NCI-H1436 (cell line): ENCODE measurements around the gene EPC2.
"Not testable (repeated sequence)": the region's sequence is repeated elsewhere in the genome, so short reads cannot be mapped to it uniquely, and the experiment has no call there.

Experiments
- DNase-seq: peaks from one replicate; lab custom pipeline; 2025; lab: John Stamatoyannopoulos, UW

EPC2 gene

GRCh38 chr2:148721991-148722777, 77.6 kb downstream of the EPC2 start:
- DNase-seq: no peak

DNA sequence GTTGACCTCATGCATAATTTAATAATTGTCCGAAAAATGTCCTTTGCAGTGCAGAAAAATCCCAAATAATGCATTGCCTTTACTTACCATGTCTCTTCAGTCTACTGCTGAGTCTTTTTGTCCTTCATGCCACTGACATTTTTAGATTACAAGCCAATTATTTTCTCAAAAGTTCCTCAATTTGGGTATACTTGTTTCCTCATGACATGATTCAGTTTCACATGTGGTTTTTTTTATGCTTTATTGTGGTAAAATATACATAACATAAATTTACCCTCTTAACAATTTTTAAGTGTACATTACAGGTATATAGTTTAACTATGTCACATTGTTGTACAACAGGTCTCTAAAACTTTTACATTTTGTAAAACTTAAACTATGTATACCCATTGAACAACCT, 81.0 kb downstream of the EPC2 start:
- DNase-seq: no peak

GRCh38 chr2:148726228-148726627, 81.7 kb downstream of the EPC2 start:
- no peak for DNase-seq

DNA sequence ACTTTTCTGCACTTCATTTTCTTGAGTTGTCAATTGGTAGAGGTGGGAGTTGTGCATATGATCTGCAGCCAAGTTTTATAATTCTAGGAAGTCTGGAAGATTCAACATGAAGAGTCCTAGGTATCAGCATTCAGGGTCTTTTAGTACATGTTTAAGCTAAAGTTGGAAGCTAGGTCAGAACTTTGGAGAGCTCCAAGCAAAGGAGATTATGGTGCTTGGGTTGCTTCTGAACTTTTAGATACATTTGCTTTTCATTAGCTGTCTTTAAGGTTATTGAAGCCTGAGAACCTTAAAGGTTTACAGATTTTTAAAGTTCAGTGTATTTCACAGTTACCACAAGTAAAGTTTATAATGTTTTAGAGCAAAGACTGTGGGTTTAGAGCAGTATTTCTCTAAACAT, 85.5 kb downstream of the EPC2 start:
- no peak for DNase-seq

DNA sequence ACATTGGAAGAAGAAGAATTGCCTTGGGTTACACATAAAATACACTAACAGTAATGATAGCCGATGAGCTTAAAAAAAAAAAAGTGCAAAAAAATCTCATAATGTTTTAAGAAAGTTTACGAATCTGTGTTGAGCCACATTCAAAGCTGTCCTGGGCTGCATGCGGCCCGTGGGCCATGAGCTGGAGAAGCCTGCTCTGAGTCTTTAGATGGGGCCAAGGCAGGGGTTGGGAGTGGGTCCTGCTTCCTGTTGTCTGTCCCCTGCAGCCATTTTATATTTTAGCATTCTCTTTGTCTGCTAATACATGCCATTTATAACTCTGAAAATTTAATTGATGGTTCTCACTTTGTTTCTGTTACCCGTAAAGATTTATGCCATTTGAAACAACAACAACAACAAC, 93.2 kb downstream of the EPC2 start:
- no peak for DNase-seq

DNA sequence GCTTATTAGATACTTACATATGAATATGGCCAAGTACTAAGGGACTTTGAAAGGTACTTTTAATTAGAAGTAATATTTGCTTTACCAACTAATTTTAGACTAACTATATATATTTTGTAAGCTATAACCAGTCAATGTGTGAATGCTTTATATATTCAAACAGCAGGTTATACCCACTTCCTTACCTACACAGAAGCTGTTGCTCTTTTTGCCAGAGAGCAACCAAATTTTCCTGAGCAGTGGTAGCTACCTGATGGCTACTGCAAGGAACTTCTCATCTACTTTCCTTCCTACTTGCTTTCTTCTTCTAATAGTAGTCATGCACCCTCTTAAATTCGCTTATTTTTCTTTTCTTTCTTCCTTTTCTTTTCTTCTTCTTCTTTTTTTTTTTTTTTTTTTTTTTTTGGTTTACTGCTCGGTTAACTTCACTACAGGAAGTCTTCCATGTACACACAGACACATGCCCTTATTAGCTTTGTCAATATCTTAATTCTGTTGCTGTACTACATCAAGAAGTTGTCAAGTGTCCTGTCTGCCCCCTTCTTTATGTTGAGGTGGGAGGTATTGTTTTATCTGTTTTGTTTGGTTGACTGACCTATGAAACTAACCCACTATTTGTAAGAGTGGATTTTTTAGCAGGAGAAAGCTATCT, 95.0 kb downstream of the EPC2 start:
- no peak for DNase-seq

- no peak for DNase-seq
These were observed 97.8 kb downstream of the EPC2 start for GRCh38 chr2:148742373-148742772.

DNA sequence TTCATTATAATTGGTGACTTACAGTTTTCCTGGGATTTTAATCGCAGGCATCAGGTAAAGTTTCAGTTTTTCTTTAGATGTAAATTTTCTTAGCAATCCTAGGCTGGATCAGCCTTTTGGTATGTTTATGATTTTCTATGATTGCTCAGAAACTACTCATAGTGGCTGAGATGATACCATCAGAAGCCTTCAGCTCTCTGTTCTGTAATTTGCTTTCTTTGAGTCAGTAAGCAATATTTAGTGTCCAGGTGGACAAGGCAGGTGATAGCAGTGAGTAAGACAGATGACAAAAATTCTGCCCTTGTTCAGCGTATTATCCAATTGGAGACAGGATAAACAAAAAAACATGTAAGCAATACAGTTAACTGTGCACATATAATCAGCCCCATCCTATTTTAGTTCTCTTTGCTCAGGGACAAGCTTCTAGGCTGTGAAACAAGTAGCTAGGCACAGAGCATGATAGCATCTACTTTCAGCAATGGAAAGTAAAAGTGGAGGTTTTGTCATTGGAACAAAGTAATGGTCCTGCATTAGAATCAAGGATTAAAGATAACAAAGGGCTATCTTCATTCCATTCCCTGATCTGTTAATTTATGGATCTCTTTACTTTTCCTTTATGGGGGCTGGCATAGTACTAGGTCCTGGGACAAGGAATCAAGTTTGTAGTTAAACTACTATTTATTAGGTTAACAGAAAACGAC, 100.8 kb downstream of the EPC2 start:
- DNase-seq: no peak

GRCh38 chr2:148746973-148747372, 102.4 kb downstream of the EPC2 start:
- no peak for DNase-seq

DNA sequence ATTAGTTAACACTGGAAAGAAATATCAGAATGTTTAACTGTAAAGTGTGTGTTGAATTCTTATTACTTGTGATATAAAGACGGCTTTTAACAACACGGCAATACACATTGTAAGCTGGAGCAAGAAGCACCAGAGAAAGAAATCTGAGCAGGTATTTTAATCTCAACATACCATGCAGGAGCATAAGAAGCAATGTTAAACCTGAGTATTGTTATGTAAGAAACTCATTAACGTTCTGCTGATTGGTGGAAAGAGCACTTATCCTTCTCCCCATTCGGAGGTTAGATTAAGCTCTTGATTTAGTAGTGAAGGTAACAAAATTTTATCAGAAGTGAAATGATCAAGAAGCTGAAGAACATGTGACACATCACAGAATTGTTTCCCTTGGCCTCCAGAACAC, 107.4 kb downstream of the EPC2 start:
- DNase-seq: no peak

DNA sequence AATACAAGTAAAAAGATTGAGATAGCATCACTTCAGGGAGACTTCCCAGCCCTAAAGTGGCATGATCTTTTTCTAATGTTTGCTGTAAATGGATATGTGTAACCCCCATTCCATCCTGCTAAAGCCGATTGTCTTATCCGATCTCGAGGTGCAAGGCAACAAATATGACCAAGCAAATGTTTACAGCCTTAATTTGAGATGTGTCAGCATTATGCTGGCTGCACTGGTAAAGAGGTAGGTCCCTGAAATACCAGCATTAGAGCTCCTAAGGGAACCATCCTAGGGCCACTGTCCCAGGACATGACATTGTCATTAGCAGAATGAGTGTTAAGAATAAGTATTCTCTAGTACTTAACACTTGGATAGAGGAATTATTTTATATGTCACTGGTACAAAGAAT, 108.4 kb downstream of the EPC2 start:
- no peak for DNase-seq

GRCh38 chr2:148754864-148755263, 110.3 kb downstream of the EPC2 start:
- DNase-seq: no peak

- DNase-seq: no peak
These were observed 111.9 kb downstream of the EPC2 start for GRCh38 chr2:148756292-148756975.

- DNase-seq: no peak
These were observed 120.3 kb downstream of the EPC2 start for GRCh38 chr2:148764815-148765214.

- DNase-seq: no peak
These were observed 125.5 kb downstream of the EPC2 start for GRCh38 chr2:148770047-148770446.

DNA sequence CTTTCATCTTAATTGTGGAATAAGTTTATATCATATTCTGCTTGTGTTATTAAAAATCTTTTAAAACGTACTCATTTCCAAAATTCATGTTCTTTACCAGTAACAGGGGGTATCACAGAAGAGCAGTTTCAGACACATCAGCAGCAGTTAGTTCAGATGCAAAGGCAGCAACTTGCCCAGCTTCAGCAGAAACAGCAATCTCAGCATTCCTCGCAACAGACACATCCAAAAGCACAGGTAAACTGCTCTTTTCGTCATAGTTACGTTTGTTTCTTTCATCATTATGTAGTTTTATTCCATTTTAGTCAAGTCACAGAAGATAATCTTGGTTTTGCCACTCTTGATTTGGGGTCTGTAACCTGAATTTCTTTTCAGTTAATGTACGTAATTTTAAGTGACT, 137.0 kb downstream of the EPC2 start:
- no peak for DNase-seq

- DNase-seq: no peak
These were observed 144.5 kb downstream of the EPC2 start for GRCh38 chr2:148789059-148789458.

- not testable (repeated sequence) for DNase-seq
These were observed 145.6 kb downstream of the EPC2 start for GRCh38 chr2:148790172-148790571.

GRCh38 chr2:148794558-148794957, 150.0 kb downstream of the EPC2 start:
- no peak for DNase-seq

DNA sequence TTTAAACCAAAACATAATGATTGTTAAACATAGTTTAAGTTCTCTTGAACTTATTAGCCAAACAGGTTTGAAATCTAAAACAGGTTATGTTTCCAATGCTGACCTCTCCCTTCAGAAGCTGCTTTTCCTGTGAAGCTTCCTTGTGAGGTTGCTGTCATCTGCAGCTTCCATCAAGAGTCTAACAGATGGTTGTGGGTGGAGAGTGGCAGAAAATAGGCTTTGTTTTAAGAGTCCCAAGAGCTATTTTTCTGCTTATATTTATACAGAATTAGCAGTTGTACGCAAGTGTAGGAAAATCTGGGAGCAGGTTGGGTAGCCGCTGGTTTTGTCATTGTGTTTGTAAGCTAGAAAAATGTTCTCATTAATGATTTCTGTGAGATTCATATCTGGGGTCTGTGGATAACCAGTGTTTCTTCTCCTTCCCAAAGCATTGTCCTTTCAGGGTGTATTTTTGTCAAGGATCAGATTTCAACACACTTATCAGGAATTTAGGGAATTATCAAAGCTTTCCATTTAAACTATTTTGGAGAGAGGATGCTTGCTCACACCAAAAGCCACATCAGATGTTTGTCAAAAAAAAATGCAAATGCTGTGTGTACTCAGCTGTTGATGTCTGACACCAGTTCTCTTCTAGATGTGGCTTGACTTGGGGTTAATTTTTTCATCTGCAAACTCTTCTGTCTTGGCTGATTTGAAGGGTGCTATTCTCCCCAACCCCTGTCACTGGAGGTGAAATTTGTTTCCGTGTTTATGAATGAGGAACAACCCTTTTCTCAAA, 152.4 kb downstream of the EPC2 start:
- DNase-seq: no peak

DNA sequence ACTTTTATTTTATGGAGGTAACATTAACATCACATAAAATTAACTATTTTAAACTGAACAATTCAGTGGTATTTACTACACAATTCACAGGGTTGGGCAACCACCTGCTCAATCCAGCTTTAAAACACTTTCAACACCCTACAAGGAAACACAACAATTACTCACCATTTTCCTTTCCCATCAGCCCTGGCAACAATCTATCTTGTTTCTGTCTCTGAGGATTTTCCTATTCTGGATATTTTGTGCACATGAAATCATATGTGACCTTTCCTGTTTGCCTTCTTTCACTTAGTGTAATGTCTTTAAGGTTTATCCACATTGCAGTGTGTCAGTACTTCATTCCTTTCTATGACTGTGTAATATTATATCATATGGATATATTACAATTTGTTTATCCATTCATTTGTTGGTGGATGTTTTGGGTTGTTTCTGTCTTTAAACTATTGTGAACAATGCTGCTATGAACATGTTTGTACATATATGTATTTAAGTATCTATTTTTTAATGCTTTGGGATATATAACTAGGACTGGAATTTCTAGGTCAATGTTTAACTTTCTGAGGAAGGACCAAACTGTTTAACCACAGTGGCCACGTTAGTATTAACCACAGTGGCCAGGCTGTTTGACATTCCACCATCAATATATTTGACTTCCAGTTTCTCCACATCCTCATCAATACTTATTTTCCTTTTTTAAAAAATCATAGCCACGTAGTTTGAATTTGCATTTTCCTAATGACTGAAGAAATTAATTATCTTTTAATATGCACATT, 158.1 kb downstream of the EPC2 start:
- no peak for DNase-seq
